Lung microvascular endothelial cell (primary cell): Measurements from ENCODE around the gene CNFN. TPM values are rescaled to one million over a fixed set of nuclear protein-coding genes. Genes with fewer than 3 reads are reported as not detected.
"Not testable (repeated sequence)": the region's sequence is repeated elsewhere in the genome, so short reads cannot be mapped to it uniquely, and the experiment has no call there.

Experiments
- DNase-seq, 2 donors: peaks; one replicate each; pipeline versions ENCODE4 v3.0.0 to v3.0.0-alpha.2; 2010; ENCODE audit warnings: low read depth in 2 of 2
- total RNA-seq: library from RNA; depleted of rRNA; stranded (reverse); fragments of >200 nt; gene quantifications from 2 replicates; pipeline ENCODE4 v1.2.1, GENCODE V29; 2014

CNFN gene
- total RNA-seq, 1 donor from 2014 or later, result not detected

GRCh38 chr19:42351079-42351735, 38.9 kb downstream of the CNFN start:
- DNase-seq, result no peak

GRCh38 chr19:42350417-42350816, 39.7 kb downstream of the CNFN start:
- no peak for DNase-seq

- no peak for DNase-seq
These were observed 40.6 kb downstream of the CNFN start for GRCh38 chr19:42349378-42350107.

GRCh38 chr19:42348211-42348610, 41.9 kb downstream of the CNFN start:
- DNase-seq, result no peak

GRCh38 chr19:42345191-42345812, 44.8 kb downstream of the CNFN start:
- DNase-seq, result no peak

GRCh38 chr19:42344336-42344893, 45.7 kb downstream of the CNFN start:
- DNase-seq, result no peak

GRCh38 chr19:42343344-42344110, 46.6 kb downstream of the CNFN start:
- DNase-seq, result no peak

GRCh38 chr19:42339922-42340321, 50.2 kb downstream of the CNFN start:
- not testable (repeated sequence) for DNase-seq

GRCh38 chr19:42339126-42339860, 50.8 kb downstream of the CNFN start:
- DNase-seq, result not testable (repeated sequence)

Other genes with a start within 250 kb of the CNFN start
- gene DEDD2, start 172.6 kb downstream of the CNFN start, total RNA-seq, result 15.0 and 18.3 TPM in 2 replicates
- gene ZNF526, start 170.0 kb downstream of the CNFN start, total RNA-seq, result 4.6 and 6.5 TPM in 2 replicates
- gene GSK3A, start 147.7 kb downstream of the CNFN start, total RNA-seq, result 8.3 and 11.3 TPM in 2 replicates
- 17.9 and 19.2 TPM in 2 replicates for gene ERF, start 135.2 kb downstream of the CNFN start, total RNA-seq
- gene CIC, start 121.0 kb downstream of the CNFN start, total RNA-seq, result 9.3 and 10.0 TPM in 2 replicates
- gene PRR19, start 88.2 kb downstream of the CNFN start, total RNA-seq, result 0.20 and 0.44 TPM in 2 replicates
- 26.8 and 29.6 TPM in 2 replicates for gene PAFAH1B3, start 87.7 kb downstream of the CNFN start, total RNA-seq
- not detected in 2 replicates for gene TMEM145, start 77.0 kb downstream of the CNFN start, total RNA-seq
- 17.7 and 25.0 TPM in 2 replicates for gene MEGF8, start 64.7 kb downstream of the CNFN start, total RNA-seq
- 2.6 and 3.9 TPM in 2 replicates for gene LIPE, start 37.1 kb upstream of the CNFN start, total RNA-seq
- not detected in 2 replicates for gene CXCL17, start 52.6 kb upstream of the CNFN start, total RNA-seq
- 11.1 and 36.9 TPM in 2 replicates for gene CEACAM1, start 138.2 kb upstream of the CNFN start, total RNA-seq
- gene CEACAM8, start 204.6 kb upstream of the CNFN start, total RNA-seq, result not detected in 2 replicates